KOPT-K1 (cell line): ENCODE results near the gene NUP98.
"Not testable (repeated sequence)": the region's sequence is repeated elsewhere in the genome, so short reads cannot be mapped to it uniquely, and the experiment has no call there.

Source experiments
- H3K27ac ChIP-seq: fragments of 200-600 bp; sonication (generic); 2 replicates; pipeline ENCODE4 v1.5.1; 2016; ENCODE audit warnings: antibody characterized with exemption, mild to moderate bottlenecking, low read depth, low read length; ENCODE audit not compliant: poor library complexity, severe bottlenecking
- H3K36me3 ChIP-seq: fragments of 200-600 bp; sonication (generic); 2 replicates; pipeline ENCODE4 v1.5.1; 2017; ENCODE audit warnings: antibody characterized with exemption, mild to moderate bottlenecking, low read length, moderate library complexity; ENCODE audit not compliant: insufficient read depth
- H3K9me3 ChIP-seq: fragments of 200-600 bp; sonication (generic); 2 replicates; pipeline ENCODE4 v1.5.1; 2017; ENCODE audit warnings: antibody characterized with exemption, low read length, mild to moderate bottlenecking; ENCODE audit not compliant: insufficient read depth, poor library complexity, severe bottlenecking

NUP98 gene

GRCh38 chr11:3815845-3816244, 18.5 kb upstream of the NUP98 start:
- Histone ChIP-seq H3K27ac (no peak overlapping the region), H3K36me3 (peaks cover 10% of the 10 kb centered on the region; the same call in 1 of the 2 replicates), H3K9me3 (no peaks in the 10 kb centered on the region)

GRCh38 chr11:3814832-3815231, 17.5 kb upstream of the NUP98 start:
- H3K27ac ChIP-seq, H3K9me3 ChIP-seq: not testable (repeated sequence)
- H3K36me3 ChIP-seq, result peaks cover 10% of the 10 kb centered on the region; the same call in 1 of the 2 replicates

GRCh38 chr11:3810951-3811350, 13.6 kb upstream of the NUP98 start:
- H3K27ac ChIP-seq, result no peak overlapping the region
- H3K36me3 ChIP-seq, result peaks cover 10% of the 10 kb centered on the region; the same call in 1 of the 2 replicates
- H3K9me3 ChIP-seq, result no peaks in the 10 kb centered on the region

- Histone ChIP-seq H3K36me3 (peaks cover 7% of the 10 kb centered on the region; the same call in 1 of the 2 replicates), H3K9me3 (no peaks in the 10 kb centered on the region), H3K27ac (no peak overlapping the region)
Observed at GRCh38 chr11:3810446-3810845, 13.1 kb upstream of the NUP98 start.

- Histone ChIP-seq H3K27ac (no peak overlapping the region), H3K9me3 (no peaks in the 10 kb centered on the region), H3K36me3 (0 out of 2 replicates have a peak, but pooled peaks cover 6% of the 10 kb centered on the region)
Observed at GRCh38 chr11:3809624-3809928, 12.2 kb upstream of the NUP98 start.

- H3K9me3 ChIP-seq, result no peaks in the 10 kb centered on the region
- H3K27ac ChIP-seq, result peak overlapping the region; percentile 65
- 0 out of 2 replicates have a peak, but pooled peaks cover 6% of the 10 kb centered on the region for H3K36me3 ChIP-seq
Observed at GRCh38 chr11:3808861-3809623, 11.7 kb upstream of the NUP98 start.

GRCh38 chr11:3807909-3808860, 10.8 kb upstream of the NUP98 start, which contains the start of gene PGAP2:
Gene PGAP2 (plus strand): TSS chr11:3808560. CDS start chr11:3811260, 2,700 bp downstream.
- Histone ChIP-seq H3K27ac (peak within 1 kb of the TSS; percentile 65), H3K36me3 (0 out of 2 replicates have a peak, but pooled peaks cover 4% of the 10 kb centered on the region), H3K9me3 (no peaks in the 10 kb centered on the region)

GRCh38 chr11:3803726-3804495, 6.6 kb upstream of the NUP98 start:
- Histone ChIP-seq H3K27ac (no peak overlapping the region), H3K36me3 (no peaks in the 10 kb centered on the region), H3K9me3 (no peaks in the 10 kb centered on the region)

GRCh38 chr11:3802011-3802790, 4.8 kb upstream of the NUP98 start:
- Histone ChIP-seq H3K9me3 (no peaks in the 10 kb centered on the region), H3K36me3 (no peaks in the 10 kb centered on the region), H3K27ac (no peak overlapping the region)

- Histone ChIP-seq H3K9me3 (no peaks in the 10 kb centered on the region), H3K27ac (no peak overlapping the region), H3K36me3 (peaks cover 9% of the 10 kb centered on the region; the same call in 1 of the 2 replicates)
Observed at GRCh38 chr11:3799873-3800272, 2.5 kb upstream of the NUP98 start.

GRCh38 chr11:3799143-3799542, 1.8 kb upstream of the NUP98 start:
- Histone ChIP-seq H3K9me3 (no peaks in the 10 kb centered on the region), H3K36me3 (peaks cover 16% of the 10 kb centered on the region), H3K27ac (no peak overlapping the region)

- H3K36me3 ChIP-seq, result peaks cover 39% of the 10 kb centered on the region
- peak overlapping the region; percentile 80 for H3K27ac ChIP-seq
- no peaks in the 10 kb centered on the region for H3K9me3 ChIP-seq
Observed at GRCh38 chr11:3796801-3797328, 489 bp downstream of the NUP98 start.

- Histone ChIP-seq H3K36me3 (peaks cover 44% of the 10 kb centered on the region), H3K27ac (peak overlapping the region; percentile 80)
Observed at GRCh38 chr11:3796346-3796745, 1.0 kb downstream of the NUP98 start.

GRCh38 chr11:3796002-3796311, 1.4 kb downstream of the NUP98 start:
- H3K27ac ChIP-seq, result peak overlapping the region; percentile 80
- no peaks in the 10 kb centered on the region for H3K9me3 ChIP-seq
- H3K36me3 ChIP-seq, result peaks cover 48% of the 10 kb centered on the region

More at GRCh38 chr11:3796346-3796745, 1.0 kb downstream of the NUP98 start:
- no peaks in the 10 kb centered on the region for H3K9me3 ChIP-seq
